ENCODE results near the gene TSHZ2. TPM values are rescaled to one million over a fixed set of nuclear protein-coding genes. Genes with fewer than 3 reads are reported as not detected.
A peak's percentile ranks its signal among the peaks of the same experiment; 100 is the strongest.

Gene TSHZ2
- total and polyA plus RNA-seq, 2 experiments from 2014 or later, result 10.4 to 32.0 TPM

GRCh38 chr20:53488775-53489272 is 516.7 kb downstream of the TSHZ2 start:
- Histone ChIP-seq H3K27ac (no peak overlapping the region), H3K9me3 (ENCODE audit: low read depth) (no peaks in the 10 kb centered on the region), H3K4me3 (no peak overlapping the region), H3K4me1 (ENCODE audit: low read depth) (no peaks in the 10 kb centered on the region), H3K36me3 (no peaks in the 10 kb centered on the region), H3K27me3 (no peaks in the 10 kb centered on the region)
- TF ChIP-seq, protein P1, sequence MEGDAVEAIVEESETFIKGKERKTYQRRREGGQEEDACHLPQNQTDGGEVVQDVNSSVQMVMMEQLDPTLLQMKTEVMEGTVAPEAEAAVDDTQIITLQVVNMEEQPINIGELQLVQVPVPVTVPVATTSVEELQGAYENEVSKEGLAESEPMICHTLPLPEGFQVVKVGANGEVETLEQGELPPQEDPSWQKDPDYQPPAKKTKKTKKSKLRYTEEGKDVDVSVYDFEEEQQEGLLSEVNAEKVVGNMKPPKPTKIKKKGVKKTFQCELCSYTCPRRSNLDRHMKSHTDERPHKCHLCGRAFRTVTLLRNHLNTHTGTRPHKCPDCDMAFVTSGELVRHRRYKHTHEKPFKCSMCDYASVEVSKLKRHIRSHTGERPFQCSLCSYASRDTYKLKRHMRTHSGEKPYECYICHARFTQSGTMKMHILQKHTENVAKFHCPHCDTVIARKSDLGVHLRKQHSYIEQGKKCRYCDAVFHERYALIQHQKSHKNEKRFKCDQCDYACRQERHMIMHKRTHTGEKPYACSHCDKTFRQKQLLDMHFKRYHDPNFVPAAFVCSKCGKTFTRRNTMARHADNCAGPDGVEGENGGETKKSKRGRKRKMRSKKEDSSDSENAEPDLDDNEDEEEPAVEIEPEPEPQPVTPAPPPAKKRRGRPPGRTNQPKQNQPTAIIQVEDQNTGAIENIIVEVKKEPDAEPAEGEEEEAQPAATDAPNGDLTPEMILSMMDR (IDR thresholded peaks at IDR 0.05; ENCODE audit: low read depth, low read length), result no peak
- no peak for DNase-seq (ENCODE audit: low read depth in 1 of 2, low spot score in 1 of 2)

GRCh38 chr20:53489528-53489927 is 517.4 kb downstream of the TSHZ2 start:
- H3K4me1 ChIP-seq (ENCODE audit: low read depth), result no peaks in the 10 kb centered on the region

DNA sequence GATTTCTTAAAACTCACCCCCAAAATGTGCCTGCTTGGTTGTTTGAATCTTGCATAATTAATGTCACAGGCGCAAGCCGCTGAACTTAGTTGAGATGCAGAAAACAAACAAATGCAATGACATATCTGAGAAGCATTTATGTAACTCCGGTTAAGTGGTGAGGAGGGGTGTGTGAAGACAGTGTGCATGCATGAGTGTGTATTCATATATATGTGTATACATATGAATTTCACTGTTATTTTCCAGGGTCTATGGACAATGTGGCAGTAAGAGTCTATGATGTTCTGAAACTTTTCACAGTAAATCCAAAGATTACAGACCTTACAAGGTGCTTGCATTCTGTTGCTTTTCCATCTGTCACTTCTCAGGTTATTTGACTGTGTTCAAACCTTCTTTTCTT is 518.5 kb downstream of the TSHZ2 start:
- no peaks in the 10 kb centered on the region for H3K27me3 ChIP-seq
- H3K36me3 ChIP-seq, result no peaks in the 10 kb centered on the region
- H3K9me3 ChIP-seq (ENCODE audit: low read depth), result no peaks in the 10 kb centered on the region
- H3K4me1 ChIP-seq (ENCODE audit: low read depth), result no peaks in the 10 kb centered on the region
- TF ChIP-seq, protein P1 (IDR thresholded peaks at IDR 0.05; ENCODE audit: low read depth, low read length), result no peak
- no peak overlapping the region for H3K4me3 ChIP-seq
- no peak for DNase-seq (ENCODE audit: low read depth in 1 of 2, low spot score in 1 of 2)
- no peak overlapping the region for H3K27ac ChIP-seq

More at GRCh38 chr20:53489528-53489927, 517.4 kb downstream of the TSHZ2 start:
- Histone ChIP-seq H3K9me3 (ENCODE audit: low read depth) (no peaks in the 10 kb centered on the region), H3K27ac (no peak overlapping the region), H3K27me3 (no peaks in the 10 kb centered on the region), H3K4me3 (no peak overlapping the region), H3K36me3 (no peaks in the 10 kb centered on the region)
- TF ChIP-seq, protein P1 (IDR thresholded peaks at IDR 0.05; ENCODE audit: low read depth, low read length), result no peak
- no peak for DNase-seq (ENCODE audit: low read depth in 1 of 2, low spot score in 1 of 2)

GRCh38 chr20:53491462-53491861 is 519.3 kb downstream of the TSHZ2 start:
- H3K9me3 ChIP-seq (ENCODE audit: low read depth), result no peaks in the 10 kb centered on the region
- TF ChIP-seq, protein P1 (IDR thresholded peaks at IDR 0.05; ENCODE audit: low read depth, low read length), result no peak
- H3K36me3 ChIP-seq, result no peaks in the 10 kb centered on the region
- H3K4me1 ChIP-seq (ENCODE audit: low read depth), result no peaks in the 10 kb centered on the region
- no peak overlapping the region for H3K27ac ChIP-seq
- DNase-seq (ENCODE audit: low read depth in 1 of 2, low spot score in 1 of 2), result no peak
- H3K4me3 ChIP-seq, result no peak overlapping the region
- no peaks in the 10 kb centered on the region for H3K27me3 ChIP-seq

DNA sequence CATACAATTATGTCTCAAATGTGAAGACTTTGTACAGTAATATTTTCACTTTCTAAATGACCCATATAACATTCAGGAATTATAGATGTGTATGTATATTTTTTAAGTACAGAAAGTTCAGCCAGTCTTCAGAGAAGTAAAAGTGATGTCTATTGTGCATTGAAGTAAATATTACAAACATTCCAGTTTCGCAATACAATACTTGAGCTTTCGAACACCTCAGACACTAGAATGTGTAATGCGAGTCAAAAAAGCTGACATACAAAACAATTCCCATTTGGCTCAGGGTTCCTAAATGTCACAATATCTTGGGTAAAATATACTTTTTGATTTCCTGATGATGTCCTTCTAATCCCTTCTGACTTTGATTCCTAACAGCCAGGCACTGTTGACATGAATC is 520.1 kb downstream of the TSHZ2 start:
- H3K27ac ChIP-seq, result no peak overlapping the region
- peak in 1 of 2 donors; percentile 15 for DNase-seq (ENCODE audit: low read depth in 1 of 2, low spot score in 1 of 2)
- H3K9me3 ChIP-seq (ENCODE audit: low read depth), result no peaks in the 10 kb centered on the region
- no peaks in the 10 kb centered on the region for H3K36me3 ChIP-seq
- no peaks in the 10 kb centered on the region for H3K4me1 ChIP-seq (ENCODE audit: low read depth)
- no peak overlapping the region for H3K4me3 ChIP-seq
- TF ChIP-seq, protein P1 (IDR thresholded peaks at IDR 0.05; ENCODE audit: low read depth, low read length), result no peak
- no peaks in the 10 kb centered on the region for H3K27me3 ChIP-seq

Data from cardiac muscle cell (in vitro differentiated cells and primary cell).